GM21390 (cell line): ENCODE data around the gene FCRLB.
"Not testable (repeated sequence)": the region's sequence is repeated elsewhere in the genome, so short reads cannot be mapped to it uniquely, and the experiment has no call there.

Source experiments
- ATAC-seq: cut with Tn5 transposase; IDR thresholded peaks from one replicate; pipeline ENCODE4 v1.9.1; 2021; ENCODE audit not compliant: unreplicated experiment

FCRLB gene

GRCh38 chr1:161718559-161719324, 2.6 kb upstream of the FCRLB start:
- peak; percentile 60 for ATAC-seq

GRCh38 chr1:161719325-161719611, 2.1 kb upstream of the FCRLB start:
- ATAC-seq = peak; percentile 32

GRCh38 chr1:161720422-161720821, 922 bp upstream of the FCRLB start:
- no peak for ATAC-seq

- ATAC-seq = no peak
Observed at GRCh38 chr1:161721738-161722343, 497 bp downstream of the FCRLB start.

GRCh38 chr1:161722406-161722805, 1.1 kb downstream of the FCRLB start:
- no peak for ATAC-seq

GRCh38 chr1:161723459-161724141, 2.3 kb downstream of the FCRLB start:
- no peak for ATAC-seq

- ATAC-seq = not testable (repeated sequence)
Observed at GRCh38 chr1:161725258-161725907, 4.0 kb downstream of the FCRLB start.

- peak; percentile 22 for ATAC-seq
Observed at GRCh38 chr1:161725908-161726472, 4.6 kb downstream of the FCRLB start.

GRCh38 chr1:161726473-161727255, 5.3 kb downstream of the FCRLB start:
- peak; percentile 53 for ATAC-seq

- ATAC-seq = peak; percentile 14
Observed at GRCh38 chr1:161727256-161727924, 6.0 kb downstream of the FCRLB start.

- no peak for ATAC-seq
Observed at GRCh38 chr1:161728376-161729226, 7.3 kb downstream of the FCRLB start.

GRCh38 chr1:161730050-161730564, 8.8 kb downstream of the FCRLB start:
- no peak for ATAC-seq

GRCh38 chr1:161731241-161731640, 9.9 kb downstream of the FCRLB start:
- no peak for ATAC-seq

GRCh38 chr1:161731981-161732718, 10.8 kb downstream of the FCRLB start:
- no peak for ATAC-seq

- ATAC-seq = no peak
Observed at GRCh38 chr1:161733526-161733925, 12.2 kb downstream of the FCRLB start.

GRCh38 chr1:161735837-161736236, 14.5 kb downstream of the FCRLB start:
- ATAC-seq = no peak

GRCh38 chr1:161736335-161736969, 15.1 kb downstream of the FCRLB start:
- ATAC-seq = no peak

GRCh38 chr1:161737625-161738024, 16.3 kb downstream of the FCRLB start:
- no peak for ATAC-seq
